Liver (tissue), 9 donors: ENCODE data around the gene MANEA. TPM values are rescaled to one million over a fixed set of nuclear protein-coding genes. Genes with fewer than 3 reads are reported as not detected.

ENCODE experiments used
- DNase-seq: peaks from one replicate; pipeline ENCODE4 v3.0.0-alpha.2; 2017; ENCODE audit warnings: low spot score
- H3K27ac ChIP-seq, 2 donors: one replicate each; pipeline ENCODE4 v1.7.0; 2013; ENCODE audit warnings: inconsistent platforms in 2 of 2, low read length in 2 of 2, control low read depth in 1 of 2, low read depth in 1 of 2, mild to moderate bottlenecking in 1 of 2
- H3K27me3 ChIP-seq, 4 donors: one replicate each; pipeline versions ENCODE4 v1.6.1 to v1.7.0; 2013; ENCODE audit warnings: low read length in 3 of 4, inconsistent platforms in 1 of 4, mild to moderate bottlenecking in 1 of 4, moderate library complexity in 1 of 4; ENCODE audit not compliant: control insufficient read depth in 4 of 4, insufficient read depth in 4 of 4
- H3K36me3 ChIP-seq, 4 donors: one replicate each; pipeline versions ENCODE4 v1.6.1 to v1.7.0; 2013; ENCODE audit warnings: low read length in 3 of 4, mild to moderate bottlenecking in 3 of 4, low read depth in 1 of 4, moderate library complexity in 1 of 4; ENCODE audit not compliant: control insufficient read depth in 4 of 4, insufficient read depth in 3 of 4
- H3K4me1 ChIP-seq, 4 donors: one replicate each; pipeline versions ENCODE4 v1.6.1 to v1.7.0; 2013; ENCODE audit warnings: low read length in 3 of 4, mild to moderate bottlenecking in 3 of 4, moderate library complexity in 1 of 4; ENCODE audit not compliant: control insufficient read depth in 4 of 4, insufficient read depth in 4 of 4
- H3K4me3 ChIP-seq, 3 donors: one replicate each; pipeline versions ENCODE4 v1.6.1 to v1.7.0; 2013; ENCODE audit warnings: low read length in 3 of 3, control low read depth in 1 of 3, low read depth in 1 of 3, mild to moderate bottlenecking in 1 of 3
- H3K9ac ChIP-seq, 2 donors: one replicate each; pipeline ENCODE4 v1.7.0; 2013; ENCODE audit warnings: low read length in 2 of 2, mild to moderate bottlenecking in 2 of 2, moderate library complexity in 2 of 2, control low read depth in 1 of 2, low read depth in 1 of 2
- H3K9me3 ChIP-seq, 4 donors: one replicate each; pipeline versions ENCODE4 v1.6.1 to v1.7.0; 2013; ENCODE audit warnings: low read length in 3 of 4; ENCODE audit not compliant: control insufficient read depth in 4 of 4
- CTCF ChIP-seq: fragments of 150-350 bp; IDR thresholded peaks from 2 replicates; pipeline ENCODE4 v1.5.1; 2017; ENCODE audit warnings: improper control_type of control experiment, low read depth, low read length; ENCODE audit not compliant: missing input control
- EGR1 ChIP-seq, 2 donors: IDR thresholded peaks; 2 replicates each; pipeline ENCODE4 v1.6.1; 2016 to 2018; ENCODE audit warnings: antibody characterized with exemption in 2 of 2, low read depth in 2 of 2
- FOXA1 ChIP-seq: IDR thresholded peaks from 2 replicates; pipeline ENCODE4 v1.6.1; 2016; ENCODE audit warnings: antibody characterized with exemption
- FOXA2 ChIP-seq: IDR thresholded peaks from 2 replicates; pipeline ENCODE4 v1.6.1; 2016; ENCODE audit warnings: antibody characterized with exemption
- GABPA ChIP-seq, 2 donors: IDR thresholded peaks in 1 of 2; conservative IDR thresholded peaks in 1 of 2; 2 replicates each; pipeline ENCODE4 v1.6.1; 2016; ENCODE audit warnings: antibody characterized with exemption in 2 of 2, mild to moderate bottlenecking in 1 of 2, moderate library complexity in 1 of 2
- HNF4A ChIP-seq, 2 donors: conservative IDR thresholded peaks; 2 replicates each; pipeline ENCODE4 v1.6.1; 2016; ENCODE audit warnings: antibody characterized with exemption in 2 of 2, mild to moderate bottlenecking in 2 of 2
- HNF4G ChIP-seq: IDR thresholded peaks from 2 replicates; pipeline ENCODE4 v1.6.1; 2016; ENCODE audit warnings: antibody characterized with exemption
- JUND ChIP-seq, 2 donors: IDR thresholded peaks; 2 replicates each; pipeline ENCODE4 v1.6.1; 2016; ENCODE audit warnings: antibody characterized with exemption in 2 of 2
- NR2F2 ChIP-seq: IDR thresholded peaks from 2 replicates; pipeline ENCODE4 v1.6.1; 2016; ENCODE audit warnings: antibody characterized with exemption
- RAD21 ChIP-seq, 2 donors: IDR thresholded peaks; 2 replicates each; pipeline ENCODE4 v1.6.1; 2016; ENCODE audit warnings: antibody characterized with exemption in 2 of 2, mild to moderate bottlenecking in 2 of 2
- REST ChIP-seq: IDR thresholded peaks from 2 replicates; pipeline ENCODE4 v1.6.1; 2016; ENCODE audit warnings: antibody characterized with exemption, mild to moderate bottlenecking
- RXRA ChIP-seq, 2 donors: IDR thresholded peaks; 2 replicates each; pipeline ENCODE4 v1.6.1; 2017 to 2018; ENCODE audit warnings: antibody characterized with exemption in 2 of 2, mild to moderate bottlenecking in 1 of 2
- SP1 ChIP-seq: IDR thresholded peaks from 2 replicates; pipeline ENCODE4 v1.6.1; 2018; ENCODE audit warnings: antibody characterized with exemption, mild to moderate bottlenecking
- TAF1 ChIP-seq: conservative IDR thresholded peaks from 2 replicates; pipeline ENCODE4 v1.6.1; 2016; ENCODE audit warnings: antibody characterized with exemption, mild to moderate bottlenecking
- YY1 ChIP-seq: IDR thresholded peaks from 2 replicates; pipeline ENCODE4 v1.6.1; 2016; ENCODE audit warnings: antibody characterized with exemption, mild to moderate bottlenecking
- WGBS: extraction: QIAGEN DNeasy Blood & Tissue Kit; methylation state at CpG from one replicate; pipeline ENCODE4 v1.1.7; 2013; 5-methylcytosine and 5-hydroxymethylcytosine counted together
- polyA plus RNA-seq, 2 donors: library from polyadenylated mRNA; stranded (reverse) in 1 of 2; unstranded in 1 of 2; fragments of 200-250 nt in 1 of 2; fragments of >200 nt in 1 of 2; fragmentation: Nextera tagmentation in 1 of 2; extraction: Ambion mirVana in 1 of 2; gene quantifications; one replicate each; pipeline versions ENCODE4 v1.2.1 to v1.2.3, GENCODE V29; 2013 to 2015
- total RNA-seq, 2 donors: library from RNA; depleted of rRNA; stranded (reverse); fragments of >200 nt; gene quantifications; one replicate each; pipeline ENCODE4 v1.2.3, GENCODE V29; 2014
- TF ChIP-seq, protein P1 (sequence below): IDR thresholded peaks from 2 replicates; pipeline ENCODE4 v1.6.1; 2016; ENCODE audit warnings: antibody characterized with exemption
- TF ChIP-seq, protein P2 (sequence below): IDR thresholded peaks from 2 replicates; pipeline ENCODE4 v1.6.1; 2016; ENCODE audit warnings: antibody characterized with exemption
- donor health status: healthy.
- donor health status: healthy.
- donor health status: healthy.
- donor health status: healthy.
- donor health status: healthy.

Gene MANEA
- total and polyA plus RNA-seq, 4 donors, result 9.7 to 37.4 (median 18.9) TPM

GRCh38 chr6:95576218-95576997 is 927 bp upstream of the MANEA start:
- Histone ChIP-seq H3K9ac (peak overlapping the region; percentile 57 to 91), H3K27ac (peak overlapping the region; percentile 93 to 96), H3K27me3 (no peaks in the 10 kb centered on the region), H3K4me3 (peak overlapping the region; percentile 60 to 100 (median 92)), H3K9me3 (no peaks in the 10 kb centered on the region), H3K4me1 (peaks cover 8 to 33% (median 13%) of the 10 kb centered on the region in 4 donors), H3K36me3 (no peaks in the 10 kb centered on the region)
- no peak for DNase-seq
- 6% methylated on average over 5 of the region's 5 CpGs for WGBS
- TF ChIP-seq YY1, result peak; percentile 53
- TF ChIP-seq GABPA (IDR thresholded peaks at IDR 0.05 in 1 of 2, conservative IDR thresholded peaks at IDR 0.05 in 1 of 2), result no peak
- no peak for TF ChIP-seq EGR1 (IDR thresholded peaks at IDR 0.05; ENCODE audit: low read depth in 2 of 2)
- TF ChIP-seq CTCF, result no peak
- no peak for TF ChIP-seq RAD21 (IDR thresholded peaks at IDR 0.05)
- no peak for TF ChIP-seq RXRA (IDR thresholded peaks at IDR 0.05)

DNA sequence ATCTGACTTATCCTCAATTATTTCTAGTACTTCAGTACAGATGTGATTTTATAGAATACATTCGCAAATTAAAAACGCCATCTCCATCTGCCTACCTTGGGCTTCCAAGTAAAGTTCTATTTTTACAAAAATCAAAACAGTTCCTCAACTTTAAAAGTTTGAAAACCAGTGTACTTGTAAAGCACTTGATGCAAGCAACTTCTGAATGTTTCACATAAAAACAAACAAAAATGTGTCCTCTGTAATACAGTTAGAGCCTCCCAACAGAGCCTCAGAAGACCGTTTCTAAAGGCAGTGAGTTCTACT is 384 bp upstream of the MANEA start:
- Histone ChIP-seq H3K9ac (peak overlapping the region; percentile 57 to 91), H3K27ac (peak overlapping the region; percentile 93 to 96), H3K27me3 (no peaks in the 10 kb centered on the region), H3K4me3 (peak overlapping the region; percentile 60 to 100 (median 92)), H3K36me3 (no peaks in the 10 kb centered on the region), H3K4me1 (peaks cover 4 to 33% (median 13%) of the 10 kb centered on the region in 4 donors), H3K9me3 (no peaks in the 10 kb centered on the region)
- WGBS, result 1% methylated on average over 3 of the region's 3 CpGs
- TF ChIP-seq, protein P1, sequence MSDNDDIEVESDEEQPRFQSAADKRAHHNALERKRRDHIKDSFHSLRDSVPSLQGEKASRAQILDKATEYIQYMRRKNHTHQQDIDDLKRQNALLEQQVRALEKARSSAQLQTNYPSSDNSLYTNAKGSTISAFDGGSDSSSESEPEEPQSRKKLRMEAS, result no peak
- TF ChIP-seq, protein P2, sequence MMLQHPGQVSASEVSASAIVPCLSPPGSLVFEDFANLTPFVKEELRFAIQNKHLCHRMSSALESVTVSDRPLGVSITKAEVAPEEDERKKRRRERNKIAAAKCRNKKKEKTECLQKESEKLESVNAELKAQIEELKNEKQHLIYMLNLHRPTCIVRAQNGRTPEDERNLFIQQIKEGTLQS, result no peak
- TF ChIP-seq FOXA1 (no peak), NR2F2 (no peak), HNF4A (conservative IDR thresholded peaks at IDR 0.05) (peak in 1 of 2 donors; percentile 1), GABPA (IDR thresholded peaks at IDR 0.05 in 1 of 2, conservative IDR thresholded peaks at IDR 0.05 in 1 of 2) (no peak), TAF1 (no peak), REST (peak; percentile 19), FOXA2 (no peak), CTCF (no peak), SP1 (no peak), HNF4G (no peak), RXRA (IDR thresholded peaks at IDR 0.05) (peak in 1 of 2 donors; percentile 8), YY1 (no peak), EGR1 (IDR thresholded peaks at IDR 0.05; ENCODE audit: low read depth in 2 of 2) (no peak), RAD21 (IDR thresholded peaks at IDR 0.05) (no peak), JUND (IDR thresholded peaks at IDR 0.05) (no peak)
- no peak for DNase-seq
